ENCODE results near the gene HECTD3.
A peak's percentile ranks its signal among the peaks of the same experiment; 100 is the strongest.

The HECTD3 gene

GRCh38 chr1:45010855-45011811 lies at the start of gene HECTD3:
HECTD3 (minus strand) TSS chr1:45011324; CDS start chr1:45011257, 67 bp downstream.
- peak; percentile 78 to 85 (median 84) for DNase-seq

DNA sequence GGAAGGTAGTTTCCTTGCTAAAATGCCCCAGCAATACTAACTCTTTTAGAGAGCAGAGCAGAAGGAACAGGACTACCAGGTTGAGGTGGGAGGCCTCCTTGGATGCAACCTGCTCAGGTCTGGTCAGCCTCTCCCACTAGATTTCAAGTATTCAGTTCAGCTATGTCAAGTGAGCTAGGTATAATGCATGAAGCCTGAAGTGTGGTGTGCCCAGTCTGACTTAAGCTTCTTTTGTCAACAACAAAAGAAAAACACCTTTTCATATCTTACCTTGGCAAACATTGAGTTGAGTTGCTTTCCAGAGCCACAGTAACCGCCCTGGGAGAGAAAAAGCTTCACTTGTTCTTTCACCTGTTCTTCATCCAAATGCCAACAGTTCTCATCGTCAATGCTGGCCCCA lies 48.7 kb upstream of the HECTD3 start:
- DNase-seq: no peak

DNA sequence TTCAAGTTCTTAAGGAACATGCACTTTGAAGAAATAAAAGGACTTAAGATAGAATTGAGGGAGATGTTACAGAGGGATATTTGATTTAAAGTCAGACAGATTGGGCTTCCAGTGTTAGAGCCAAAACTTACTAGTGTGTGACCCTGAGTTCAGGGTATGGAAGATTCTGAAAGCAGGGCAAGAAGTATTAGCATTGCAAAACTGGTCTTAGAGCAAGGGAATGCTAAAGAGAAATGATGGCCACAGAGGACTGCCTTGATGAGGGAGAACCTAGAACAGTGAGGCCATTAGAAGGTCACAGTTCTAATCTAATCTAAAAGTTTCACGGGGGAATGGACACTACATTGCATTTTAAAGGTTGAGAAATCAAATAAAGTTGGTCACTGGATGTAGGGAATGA lies 46.4 kb upstream of the HECTD3 start:
- no peak for DNase-seq

GRCh38 chr1:45051005-45051772 lies 40.1 kb upstream of the HECTD3 start:
- no peak for DNase-seq

DNA sequence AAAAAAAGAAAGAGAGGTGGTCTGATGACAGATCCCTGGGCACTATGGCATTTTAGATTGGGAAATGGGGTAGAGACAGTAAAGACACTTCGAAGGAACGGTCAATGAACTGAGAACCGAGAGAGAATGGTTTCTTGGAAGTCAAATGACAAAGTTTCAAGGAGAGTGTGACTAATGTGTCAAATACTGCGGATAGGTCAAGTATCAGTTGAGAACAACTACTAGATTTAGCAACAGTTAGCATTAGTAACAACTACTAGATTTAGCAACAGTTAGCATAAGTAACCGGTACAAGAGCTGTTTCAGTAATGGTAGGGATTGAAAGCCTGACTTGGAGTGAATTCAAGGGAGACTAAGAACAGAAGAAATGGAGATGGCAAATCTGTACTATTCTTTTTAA lies 35.9 kb upstream of the HECTD3 start:
- DNase-seq: no peak

DNA sequence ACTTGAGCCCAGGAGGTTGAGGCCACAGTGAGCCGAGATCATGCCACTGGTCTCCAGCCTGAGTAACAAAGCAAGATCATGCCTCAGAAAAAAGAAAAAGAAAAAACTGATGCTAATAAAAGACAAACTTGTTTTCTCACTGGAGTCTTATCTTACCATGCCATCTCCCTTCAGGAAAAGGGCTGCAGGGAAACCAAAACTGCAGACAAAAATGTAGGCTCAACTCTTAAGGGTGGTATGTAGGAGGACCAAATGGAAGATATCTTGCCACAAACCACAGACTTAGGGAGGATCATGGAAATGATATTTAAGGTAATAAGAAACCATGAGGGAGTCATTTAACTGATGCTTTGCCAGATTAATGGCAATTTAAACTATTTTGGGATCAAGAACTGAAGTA lies 33.8 kb upstream of the HECTD3 start:
- DNase-seq: no peak

GRCh38 chr1:45043094-45043493 lies 32.0 kb upstream of the HECTD3 start:
- no peak for DNase-seq

GRCh38 chr1:45040297-45040696 lies 29.2 kb upstream of the HECTD3 start:
- DNase-seq: no peak

GRCh38 chr1:45038661-45039364 lies 27.7 kb upstream of the HECTD3 start:
- DNase-seq: no peak

DNA sequence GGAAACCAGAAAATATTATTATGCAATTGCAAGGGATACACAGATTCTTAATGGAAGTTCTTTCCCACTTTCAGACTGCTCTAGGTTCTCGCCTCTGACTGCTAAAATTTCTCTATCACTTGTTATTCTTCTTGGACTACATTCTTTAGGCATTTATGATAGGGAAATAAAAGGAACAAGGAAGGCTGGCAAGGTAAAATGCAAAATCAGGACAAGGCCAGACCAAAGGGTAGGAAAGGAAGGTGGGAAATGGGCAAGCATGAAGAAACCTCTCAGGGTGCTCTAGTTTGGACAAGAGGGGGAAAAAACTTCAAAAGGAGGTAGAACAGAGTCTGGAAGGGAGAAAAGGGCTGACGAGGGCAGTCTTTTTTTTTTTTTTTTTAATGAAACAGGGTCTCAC lies 27.1 kb upstream of the HECTD3 start:
- DNase-seq: no peak

- no peak for DNase-seq
Observed at GRCh38 chr1:45037456-45037855, 26.3 kb upstream of the HECTD3 start.

DNA sequence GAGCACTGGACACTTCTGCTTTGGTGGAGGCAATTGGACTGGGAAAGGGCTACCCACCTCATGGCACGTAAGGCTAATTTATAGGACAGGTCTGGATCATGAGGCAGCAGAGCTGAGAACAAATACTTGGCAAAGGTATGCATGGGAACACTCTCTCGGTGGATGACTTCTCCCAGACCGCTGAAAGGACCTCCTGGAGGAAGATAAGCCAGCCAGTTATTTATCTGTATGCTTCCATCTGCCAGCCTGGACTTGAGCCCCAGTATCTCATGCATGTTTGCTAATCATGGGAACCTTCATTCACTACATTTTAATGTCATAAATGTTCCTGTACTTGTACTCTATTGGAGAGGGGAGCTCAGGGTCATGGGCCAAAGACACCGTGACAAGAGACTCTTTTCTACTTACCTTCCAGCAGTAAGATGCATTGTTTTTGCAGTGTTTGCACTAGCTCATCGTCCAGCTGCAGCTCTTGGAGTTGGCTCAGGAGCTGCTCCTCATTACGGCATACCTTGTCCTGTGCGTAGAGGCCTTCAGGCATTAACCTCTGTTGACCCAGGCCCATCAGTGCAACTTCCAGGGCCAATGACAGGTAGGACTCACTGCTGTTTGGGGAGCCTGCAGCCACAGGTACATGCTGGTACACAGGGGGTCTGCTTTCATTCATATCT lies 24.6 kb upstream of the HECTD3 start:
- DNase-seq: peak in 1 of 3 experiments; percentile 40

DNA sequence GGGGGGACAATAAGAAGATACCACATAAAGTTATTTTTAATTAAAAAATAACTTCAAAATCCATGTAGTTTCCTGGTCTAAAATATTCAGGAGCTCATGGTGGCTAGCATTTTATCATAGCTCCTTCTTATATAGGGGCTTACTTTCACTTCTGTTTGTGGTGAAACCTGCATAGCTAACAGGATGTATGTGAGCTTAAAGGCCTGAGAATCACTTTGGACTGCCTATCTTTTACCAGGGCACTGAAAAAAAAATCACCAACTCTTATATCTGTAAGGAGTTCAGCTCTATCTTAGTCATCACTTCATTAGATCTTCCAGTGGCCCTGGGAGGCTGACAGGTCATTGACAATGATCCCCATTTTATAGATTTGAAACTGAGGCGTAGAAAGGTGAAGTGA lies 22.2 kb upstream of the HECTD3 start:
- DNase-seq: peak in 1 of 3 experiments; percentile 3

DNA sequence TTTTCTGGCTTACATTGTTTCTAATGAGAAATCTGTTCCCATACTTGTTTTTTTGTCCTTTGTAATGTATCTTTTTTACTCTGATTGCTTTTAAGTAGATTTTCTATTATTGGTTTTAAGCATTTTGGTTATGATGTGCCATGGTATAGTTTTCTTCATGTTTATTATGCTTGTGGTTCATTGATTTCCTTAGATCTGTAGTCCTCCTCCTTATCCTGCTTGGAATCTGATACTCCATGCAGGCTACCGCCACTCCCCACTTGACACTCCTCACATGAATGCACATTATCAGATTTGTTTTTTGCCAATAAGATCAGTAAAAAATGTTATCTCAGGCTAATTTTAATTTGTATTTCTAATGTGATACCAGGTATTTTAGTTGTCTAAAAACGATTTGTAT lies 21.7 kb upstream of the HECTD3 start:
- DNase-seq: peak in 1 of 3 experiments; percentile 57

- no peak for DNase-seq
Observed at GRCh38 chr1:45026446-45026845, 15.3 kb upstream of the HECTD3 start.

DNA sequence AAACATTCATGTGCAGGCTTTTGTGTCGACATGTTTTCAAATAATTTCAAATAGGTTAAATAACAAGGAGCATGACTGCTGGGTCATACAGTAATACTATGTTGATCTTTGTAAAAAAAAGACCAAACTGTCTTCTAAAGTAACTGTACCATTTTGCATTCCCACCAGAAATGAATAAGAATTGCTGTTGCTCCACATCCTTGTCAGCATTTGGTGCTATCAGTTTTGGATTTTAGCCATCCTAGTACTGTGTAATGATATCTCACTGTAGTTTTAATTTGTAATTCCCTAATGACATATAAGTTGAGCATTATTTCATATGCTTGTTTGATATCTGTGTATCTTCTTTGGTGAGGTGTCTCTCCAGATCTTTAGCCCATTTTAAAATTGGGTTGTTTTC lies 12.5 kb upstream of the HECTD3 start:
- no peak for DNase-seq

DNA sequence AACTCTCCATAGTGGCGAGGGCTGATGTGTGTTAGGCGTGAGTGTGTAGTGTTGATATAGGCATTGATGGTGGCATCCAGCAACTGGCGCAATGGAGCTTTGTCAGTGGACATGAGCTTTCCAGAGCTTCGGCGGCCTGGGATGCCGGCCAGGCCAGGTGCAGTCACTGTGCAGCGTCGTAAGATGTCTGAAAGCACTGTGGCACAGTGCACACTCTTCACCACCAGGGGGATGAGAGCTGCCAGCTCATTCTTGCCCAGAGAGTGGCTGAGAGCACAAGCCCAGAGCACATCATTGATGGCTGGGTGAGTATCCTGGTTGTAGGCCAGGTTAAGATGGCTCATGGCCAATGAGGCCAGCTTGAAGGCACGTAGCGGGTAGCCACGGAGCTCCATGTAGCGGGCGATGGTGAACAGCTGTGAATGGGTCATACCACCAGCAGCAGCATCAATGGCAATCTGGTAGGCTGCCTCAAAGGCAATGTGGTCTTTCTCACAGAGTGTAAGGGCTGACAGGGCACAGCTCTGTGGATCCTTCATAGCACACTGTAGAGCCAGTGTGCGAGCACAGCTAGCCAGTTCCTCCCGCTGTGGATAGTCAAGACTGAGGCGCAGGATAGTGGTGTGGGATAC lies 7.6 kb upstream of the HECTD3 start:
- DNase-seq: peak; percentile 38 to 69 (median 65)

DNA sequence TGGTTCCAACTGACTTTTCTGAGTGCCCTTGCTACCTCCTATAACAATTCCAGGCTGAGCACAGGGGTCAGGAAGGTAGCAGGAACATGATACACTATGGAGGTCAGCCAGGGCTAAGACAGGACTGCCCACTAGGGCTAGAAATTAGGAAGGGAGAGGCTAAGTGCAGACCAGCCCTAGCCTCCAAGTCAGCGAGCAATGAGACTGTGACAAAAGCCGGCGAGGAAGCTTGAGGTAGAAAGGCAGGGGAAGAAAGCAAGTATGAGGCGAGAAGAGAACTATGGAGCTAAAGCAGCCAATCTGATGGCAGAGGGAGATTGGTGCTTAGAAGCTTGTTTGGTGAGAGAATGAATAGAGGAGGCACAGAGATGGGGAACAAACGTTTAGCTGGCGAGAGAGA lies 5.6 kb upstream of the HECTD3 start:
- DNase-seq: no peak

GRCh38 chr1:45016090-45016697 lies 5.1 kb upstream of the HECTD3 start:
- no peak for DNase-seq

DNA sequence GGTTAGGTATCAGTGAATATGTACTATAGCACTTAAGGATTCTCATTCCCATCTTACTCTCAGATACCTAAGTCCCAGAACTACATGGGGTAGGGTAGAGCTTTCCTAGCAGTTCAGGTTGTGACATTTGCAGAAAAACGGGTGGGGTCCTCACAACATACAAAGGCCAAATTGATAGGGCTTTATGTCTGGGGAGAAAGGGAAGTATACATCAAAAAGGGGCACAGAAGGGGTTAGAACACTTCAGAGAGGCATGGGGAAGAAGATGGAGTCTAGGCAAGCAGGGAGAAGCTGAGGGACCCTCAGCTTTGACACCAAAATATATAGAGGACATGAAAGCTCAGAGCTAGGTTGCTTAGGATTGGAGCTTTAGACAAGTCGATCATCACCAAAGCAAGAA lies 4.6 kb upstream of the HECTD3 start:
- DNase-seq: no peak

DNA sequence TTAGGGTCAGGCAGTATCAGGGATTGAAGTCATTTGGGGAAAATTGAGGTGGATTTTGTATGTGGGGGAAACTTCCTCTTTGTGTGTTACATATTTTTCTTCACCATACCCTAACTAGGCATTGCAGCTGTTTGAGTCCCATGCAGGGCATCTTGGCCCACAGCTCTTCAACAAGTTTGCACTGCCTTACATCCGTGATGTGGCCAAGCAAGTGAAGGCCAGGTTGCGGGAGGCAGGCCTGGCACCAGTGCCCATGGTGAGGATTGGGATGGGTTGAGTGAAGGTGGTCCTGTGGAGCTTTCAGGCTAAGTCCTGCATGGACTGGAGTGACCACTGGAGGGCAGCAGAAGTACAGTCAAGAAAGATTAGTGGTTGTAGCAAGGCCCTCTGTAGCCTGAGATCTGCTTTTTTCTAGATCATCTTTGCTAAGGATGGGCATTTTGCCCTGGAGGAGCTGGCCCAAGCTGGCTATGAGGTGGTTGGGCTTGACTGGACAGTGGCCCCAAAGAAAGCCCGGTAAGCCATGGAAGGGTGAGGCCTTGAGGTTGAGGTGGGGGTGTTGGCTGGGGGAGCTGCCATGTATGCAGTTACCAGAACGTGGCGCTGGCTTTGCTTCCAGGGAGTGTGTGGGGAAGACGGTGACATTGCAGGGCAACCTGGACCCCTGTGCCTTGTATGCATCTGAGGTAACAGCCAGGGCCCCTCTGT lies 3.4 kb upstream of the HECTD3 start:
- peak; percentile 65 to 87 (median 82) for DNase-seq
